IMR-90 (cell line): Measurements from ENCODE around the gene OXLD1. TPM values are rescaled to one million over a fixed set of nuclear protein-coding genes. Genes with fewer than 3 reads are reported as not detected.

Experiments used
- ATAC-seq: fragments of 200-7000 bp; cut with Tn5 transposase; 2 replicates; pipeline ENCODE4 v1.9.1; 2020; ENCODE audit warnings: low read depth, mild to moderate bottlenecking, moderate library complexity
- BruUV-seq: library from RNA; stranded (reverse); fragments of 400-500 nt; replicated peaks from 2 replicates; lab custom pipeline; 2021; lab: Mats Ljungman, UMichigan
- CTCF ChIA-PET: fragments of 300-600 bp; formaldehyde crosslinking; extraction: SDS; loops from one replicate; lab custom pipeline; 2021; ENCODE audit warnings: antibody characterized with exemption; lab: Yijun Ruan, JAX
- POLR2A ChIA-PET: fragments of 300-600 bp; sonication (Branson Sonifier 250); formaldehyde crosslinking; loops from one replicate; lab custom pipeline; 2022; ENCODE audit warnings: antibody characterized with exemption; ENCODE audit not compliant: unreplicated experiment; lab: Charles Lee
- DNase-seq: peaks from one replicate; pipeline ENCODE4 v3.0.0; 2013
- H2AFZ ChIP-seq: replicated peaks from 2 replicates; pipeline ENCODE3; 2013; ENCODE audit warnings: low read length, mild to moderate bottlenecking; ENCODE audit not compliant: poor library complexity
- H2AK5ac ChIP-seq: 2 replicates; pipeline ENCODE4 v1.6.1; 2013; ENCODE audit warnings: low read depth, low read length, inconsistent platforms
- H2AK9ac ChIP-seq: replicated peaks from 2 replicates; pipeline ENCODE3; 2013; ENCODE audit warnings: mild to moderate bottlenecking, low read depth, low read length, moderate library complexity; ENCODE audit not compliant: poor library complexity
- H2BK120ac ChIP-seq: 2 replicates; pipeline ENCODE4 v1.6.1; 2013; ENCODE audit warnings: low read depth, low read length, inconsistent platforms
- H2BK15ac ChIP-seq: 3 replicates; pipeline ENCODE4 v1.6.1; 2013; ENCODE audit warnings: low read depth, low read length, inconsistent platforms
- H2BK20ac ChIP-seq: 2 replicates; pipeline ENCODE4 v1.6.1; 2013; ENCODE audit warnings: low read depth, mild to moderate bottlenecking, inconsistent platforms, low read length, moderate library complexity
- H2BK5ac ChIP-seq: 2 replicates; pipeline ENCODE4 v1.6.1; 2013; ENCODE audit warnings: mild to moderate bottlenecking, low read depth, low read length, inconsistent platforms; ENCODE audit not compliant: poor library complexity, severe bottlenecking
- H3K14ac ChIP-seq: replicated peaks from 2 replicates; pipeline ENCODE4 v1.6.1; 2013; ENCODE audit warnings: low read depth, low read length, inconsistent platforms
- H3K18ac ChIP-seq: 2 replicates; pipeline ENCODE4 v1.6.1; 2013; ENCODE audit warnings: low read depth, low read length, control low read depth
- H3K23ac ChIP-seq: 2 replicates; pipeline ENCODE4 v1.6.1; 2013; ENCODE audit warnings: low read depth, low read length, inconsistent platforms
- H3K27ac ChIP-seq: 2 replicates; pipeline ENCODE4 v1.5.1; 2013; ENCODE audit warnings: mild to moderate bottlenecking, control low read depth, low read length; ENCODE audit not compliant: insufficient read depth
- H3K27me3 ChIP-seq: 2 replicates; pipeline ENCODE4 v1.6.1; 2013; ENCODE audit warnings: low read length; ENCODE audit not compliant: control insufficient read depth, insufficient read depth
- H3K36me3 ChIP-seq: 2 replicates; pipeline ENCODE4 v1.6.1; 2013; ENCODE audit warnings: low read length, mixed read lengths; ENCODE audit not compliant: control insufficient read depth, insufficient read depth
- H3K4ac ChIP-seq: 2 replicates; pipeline ENCODE4 v1.6.1; 2013; ENCODE audit warnings: low read depth, low read length, inconsistent platforms
- H3K4me1 ChIP-seq: 2 replicates; pipeline ENCODE4 v1.6.1; 2013; ENCODE audit warnings: low read length, mixed read lengths; ENCODE audit not compliant: control insufficient read depth, insufficient read depth
- H3K4me2 ChIP-seq: 2 replicates; pipeline ENCODE4 v1.6.1; 2013; ENCODE audit warnings: low read depth, mild to moderate bottlenecking, control low read depth, low read length, moderate library complexity
- H3K4me3 ChIP-seq: 2 replicates; pipeline ENCODE4 v1.5.1; 2013; ENCODE audit warnings: low read depth, mild to moderate bottlenecking, control low read depth, low read length, moderate library complexity; ENCODE audit not compliant: insufficient read depth
- H3K56ac ChIP-seq: 2 replicates; pipeline ENCODE4 v1.6.1; 2013; ENCODE audit warnings: low read length, inconsistent platforms; ENCODE audit not compliant: insufficient read depth; ENCODE audit errors: extremely low read depth
- H3K79me1 ChIP-seq, 2 experiments: 2 replicates each; pipeline ENCODE4 v1.6.1; 2013; ENCODE audit warnings: low read length in 2 of 2, inconsistent platforms in 1 of 2, low read depth in 1 of 2
- H3K9ac ChIP-seq: 2 replicates; pipeline ENCODE4 v1.6.1; 2013; ENCODE audit warnings: low read depth, low read length, control low read depth
- H3K9me1 ChIP-seq: 2 replicates; pipeline ENCODE4 v1.6.1; 2013; ENCODE audit warnings: low read length, inconsistent platforms; ENCODE audit not compliant: insufficient read depth
- H3K9me3 ChIP-seq: 2 replicates; pipeline ENCODE4 v1.6.1; 2013; ENCODE audit warnings: low read length; ENCODE audit not compliant: control insufficient read depth, insufficient read depth
- H4K20me1 ChIP-seq: 2 replicates; pipeline ENCODE4 v1.6.1; 2013; ENCODE audit warnings: low read length, inconsistent platforms; ENCODE audit not compliant: insufficient read depth
- H4K5ac ChIP-seq: 2 replicates; pipeline ENCODE4 v1.6.1; 2013; ENCODE audit warnings: mild to moderate bottlenecking, low read depth, low read length, control low read depth
- H4K8ac ChIP-seq, 2 experiments: 2 replicates each; pipeline ENCODE4 v1.6.1; 2013; ENCODE audit warnings: low read depth in 2 of 2, low read length in 2 of 2, control low read depth in 1 of 2, inconsistent platforms in 1 of 2
- H4K91ac ChIP-seq: 2 replicates; pipeline ENCODE4 v1.6.1; 2013; ENCODE audit warnings: low read depth, low read length, inconsistent platforms; ENCODE audit not compliant: insufficient read depth
- BHLHE40 ChIP-seq: fragments of 150-350 bp; IDR thresholded peaks from 2 replicates; pipeline ENCODE4 v1.6.1; 2016; ENCODE audit warnings: mild to moderate bottlenecking, low read depth, low read length
- WGBS, 2 experiments: methylation state at CpG; one replicate each; pipeline versions ENCODE4 v1.1.5 to v1.1.7; 2013; ENCODE audit warnings: missing lambda C conversion rate in 2 of 2; ENCODE audit not compliant: insufficient read length in 1 of 2; ENCODE audit errors: extremely low coverage in 2 of 2; 5-methylcytosine and 5-hydroxymethylcytosine counted together
- dilution Hi-C: fragments of 300-500 bp; cut with HindIII; formaldehyde crosslinking; loops from one replicate; pipeline ENCODE4 v1.14.3; 2018; ENCODE audit warnings: low sequenced_read_pairs; ENCODE audit not compliant: unreplicated experiment
- in situ Hi-C: fragments of 300-500 bp; cut with MboI; formaldehyde crosslinking; loops from 3 replicates; pipeline ENCODE4 v1.14.3; 2019; ENCODE audit warnings: low sequenced_read_pairs, inconsistent platforms, mixed read lengths
- intact Hi-C: fragments of 100-400 bp; cut with micrococcal nuclease; formaldehyde crosslinking; loops from 2 replicates; pipeline ENCODE4 v1.10.0; 2022
- polyA plus RNA-seq, 3 experiments: library from polyadenylated mRNA; depleted of rRNA; stranded (reverse); fragments of >200 nt; gene quantifications; 2 replicates each; pipeline ENCODE4 v1.2.3, GENCODE V29; 2012; ENCODE audit warnings: low replicate concordance in 1 of 3
- total RNA-seq: library from RNA; depleted of rRNA; stranded (reverse); fragments of >200 nt; gene quantifications from 2 replicates; pipeline ENCODE4 v1.2.3, GENCODE V29; 2012

The OXLD1 gene
- total and polyA plus RNA-seq, 2 of the 4 experiments (the other 2 are of a cell fraction), result 9.9 to 22.3 TPM

GRCh38 chr17:81690549-81690948 is 24.1 kb upstream of the OXLD1 start:
- dilution Hi-C loops, result no loop called here
- TF ChIP-seq BHLHE40, result no peak
- peaks cover 87% of the 10 kb centered on the region for H4K20me1 ChIP-seq
- H2BK20ac ChIP-seq, result no peak overlapping the region
- H3K14ac ChIP-seq, result no peak overlapping the region
- H3K79me1 ChIP-seq, result peaks cover 10 to 51% of the 10 kb centered on the region in 2 experiments
- BruUV-seq, result no TSS peak
- H3K4me2 ChIP-seq, result no peak overlapping the region
- no peak overlapping the region for H4K8ac ChIP-seq
- ATAC-seq, result no peak
- H2BK5ac ChIP-seq, result no peak overlapping the region
- no peaks in the 10 kb centered on the region for H3K9me3 ChIP-seq
- H3K4ac ChIP-seq, result no peak overlapping the region
- H3K23ac ChIP-seq, result no peak overlapping the region
- no peak overlapping the region for H3K18ac ChIP-seq
- no peak overlapping the region for H2AFZ ChIP-seq
- intact Hi-C loops, result no loop called here
- H3K4me1 ChIP-seq, result peaks cover under 1% of the 10 kb centered on the region
- no peak overlapping the region for H3K4me3 ChIP-seq
- H3K56ac ChIP-seq, result no peak overlapping the region
- DNase-seq, result no peak
- no peak overlapping the region for H2AK9ac ChIP-seq
- no peak overlapping the region for H2BK120ac ChIP-seq
- ChIA-PET CTCF (no interaction called here), POLR2A (no interaction called here)
- H3K27me3 ChIP-seq, result no peaks in the 10 kb centered on the region
- WGBS, 2 experiments, result 85% methylated on average over 4 of the region's 17 CpGs; no CpG with 5 or more reads in 1 of the 2 experiments
- H2AK5ac ChIP-seq, result no peak overlapping the region
- no peak overlapping the region for H4K5ac ChIP-seq
- H2BK15ac ChIP-seq, result no peak overlapping the region
- H4K91ac ChIP-seq, result no peak overlapping the region
- peaks cover 92% of the 10 kb centered on the region for H3K36me3 ChIP-seq
- no peaks in the 10 kb centered on the region; the same call in 1 of the 2 replicates for H3K9me1 ChIP-seq
- in situ Hi-C loops, result no loop called here
- no peak overlapping the region for H3K9ac ChIP-seq
- no peak overlapping the region for H3K27ac ChIP-seq
